K562 (cell line): Measurements from ENCODE around the gene ADRA1B. TPM values are rescaled to one million over a fixed set of nuclear protein-coding genes. Genes with fewer than 3 reads are reported as not detected.
"Not testable (repeated sequence)": the region's sequence is repeated elsewhere in the genome, so short reads cannot be mapped to it uniquely, and the experiment has no call there.

ENCODE experiments used
- ATAC-seq: fragments of 200-7000 bp; cut with Tn5 transposase; 3 replicates; pipeline ENCODE4 v1.9.1; 2020; ENCODE audit warnings: moderate library complexity
- BruUV-seq: library from RNA; stranded (reverse); fragments of 400-500 nt; replicated peaks from 2 replicates; lab custom pipeline; 2021; lab: Mats Ljungman, UMichigan
- CTCF ChIA-PET: fragments of 300-600 bp; formaldehyde crosslinking; extraction: SDS; loops from one replicate; lab custom pipeline; 2021; ENCODE audit warnings: low intra/inter-chr PET ratio; lab: Yijun Ruan, JAX
- POLR2A ChIA-PET: fragments of 300-600, 350-650 bp; sonication (Branson Sonifier 250); formaldehyde crosslinking; extraction: SDS; loops from one replicate; lab custom pipeline; 2021; ENCODE audit warnings: antibody characterized with exemption, inconsistent platforms; lab: Yijun Ruan, JAX
- DNase-seq, 4 experiments: peaks; one replicate each; pipeline versions ENCODE4 v3.0.0 to v3.0.0-alpha.2; 2011 to 2018; ENCODE audit warnings: low spot score in 3 of 4, mixed read lengths in 3 of 4; ENCODE audit errors: extremely low read depth in 1 of 4
- FAIRE-seq: peaks from 2 replicates; lab custom pipeline; 2011; peaks lifted over from hg19 to GRCh38; lab: Jason Lieb, UNC
- H2AFZ ChIP-seq: 2 replicates; pipeline ENCODE4 v1.6.0; 2011; ENCODE audit warnings: low read depth, low read length, control low read depth, inconsistent platforms
- H3K27ac ChIP-seq: fragments of 200-600 bp; 3 replicates; pipeline ENCODE4 v1.8.0; 2011; ENCODE audit warnings: low read depth, mild to moderate bottlenecking, control low read depth, inconsistent platforms, low read length, moderate library complexity, mixed read lengths; ENCODE audit errors: extremely low read depth
- H3K27me3 ChIP-seq, 2 experiments: fragments of 300-600 bp in 1 of 2; 2 replicates in 1 of 2; 3 replicates in 1 of 2; pipeline versions ENCODE4 v1.6.0 to v1.8.0; 2011; ENCODE audit warnings: inconsistent platforms in 2 of 2, low read length in 2 of 2, mild to moderate bottlenecking in 1 of 2, mixed read lengths in 1 of 2, moderate library complexity in 1 of 2; ENCODE audit not compliant: control insufficient read depth in 2 of 2, insufficient read depth in 2 of 2
- H3K36me3 ChIP-seq: fragments of 300-600 bp; 3 replicates; pipeline ENCODE4 v1.8.0; 2011; ENCODE audit warnings: mild to moderate bottlenecking, low read length, inconsistent platforms; ENCODE audit not compliant: control insufficient read depth, insufficient read depth
- H3K4me1 ChIP-seq, 2 experiments: fragments of 200-600 bp in 1 of 2; replicated peaks in 1 of 2; 2 replicates in 1 of 2; 3 replicates in 1 of 2; pipeline versions ENCODE4 v1.5.1 to v1.8.0; 2011; ENCODE audit warnings: inconsistent platforms in 2 of 2, low read length in 2 of 2, mild to moderate bottlenecking in 1 of 2, mixed read lengths in 1 of 2, moderate library complexity in 1 of 2; ENCODE audit not compliant: control insufficient read depth in 2 of 2, insufficient read depth in 2 of 2
- H3K4me2 ChIP-seq: 2 replicates; pipeline ENCODE4 v1.6.1; 2011; ENCODE audit warnings: low read length, control low read depth, inconsistent platforms, mixed read lengths; ENCODE audit not compliant: insufficient read depth
- H3K4me3 ChIP-seq: fragments of 200-600 bp; sonication (generic), shearing (Covaris generic); 2 replicates; pipeline ENCODE4 v1.5.1; 2016; ENCODE audit warnings: control low read depth, inconsistent platforms
- H3K79me2 ChIP-seq: fragments of 200-600 bp; 3 replicates; pipeline ENCODE4 v1.8.0; 2011; ENCODE audit warnings: low read length, inconsistent platforms; ENCODE audit not compliant: control insufficient read depth, insufficient read depth
- H3K9ac ChIP-seq, 2 experiments: 2 replicates each; pipeline versions ENCODE4 v1.6.0 to v1.6.1; 2011; ENCODE audit warnings: low read depth in 2 of 2, low read length in 2 of 2, control low read depth in 1 of 2, inconsistent platforms in 1 of 2, mild to moderate bottlenecking in 1 of 2, mixed read lengths in 1 of 2; ENCODE audit not compliant: insufficient read depth in 1 of 2
- H3K9me1 ChIP-seq: one replicate; pipeline ENCODE4 v1.6.0; 2011; ENCODE audit warnings: inconsistent platforms, mild to moderate bottlenecking, low read length, moderate library complexity; ENCODE audit not compliant: control insufficient read depth, insufficient read depth
- H3K9me3 ChIP-seq: replicated peaks from 2 replicates; pipeline ENCODE4 v1.5.1; 2011; ENCODE audit warnings: low read depth, low read length, inconsistent platforms; ENCODE audit not compliant: control insufficient read depth, insufficient read depth
- H4K20me1 ChIP-seq: replicated peaks from 2 replicates; pipeline ENCODE4 v1.6.1; 2011; ENCODE audit warnings: low read length, inconsistent platforms, mixed read lengths; ENCODE audit not compliant: control insufficient read depth, insufficient read depth
- BCL6 ChIP-seq: fragments of 250-450 bp; sonication (Bioruptor Pico); IDR thresholded peaks from 2 replicates; pipeline ENCODE4 v1.4.0; 2020
- BHLHE40 ChIP-seq: IDR thresholded peaks from 2 replicates; pipeline ENCODE4 v1.6.1; 2011; ENCODE audit warnings: low read length, improper control_type of control experiment
- CSDE1 ChIP-seq, 2 experiments: fragments of 450-650 bp; IDR thresholded peaks; 2 replicates each; pipeline ENCODE4 v1.6.1; 2016; ENCODE audit warnings: mild to moderate bottlenecking in 1 of 2
- DIDO1 ChIP-seq: fragments of 450-650 bp; IDR thresholded peaks from 2 replicates; pipeline ENCODE4 v1.6.1; 2016; ENCODE audit warnings: low read depth, missing biosample characterization, missing genetic modification characterization
- FUS ChIP-seq: fragments of 200-400 bp; formaldehyde crosslinking; optimal IDR thresholded peaks from 2 replicates; pipeline ENCODE3; 2017; ENCODE audit warnings: low read depth, low read length
- GABPB1 ChIP-seq: sonication (generic); formaldehyde crosslinking; IDR thresholded peaks from 2 replicates; pipeline ENCODE4 v1.8.0; 2022; ENCODE audit warnings: mild to moderate bottlenecking, missing genetic modification reagents
- GTF2A2 ChIP-seq: IDR thresholded peaks from 2 replicates; pipeline ENCODE4 v1.6.1; 2016; ENCODE audit warnings: mild to moderate bottlenecking, missing genetic modification characterization, missing compliant biosample characterization
- HDAC2 ChIP-seq: fragments of 450-650 bp; IDR thresholded peaks from 2 replicates; pipeline ENCODE4 v1.6.1; 2016; ENCODE audit warnings: mild to moderate bottlenecking
- KLF13 ChIP-seq: fragments of 450-650 bp; IDR thresholded peaks from 2 replicates; pipeline ENCODE4 v1.6.1; 2016; ENCODE audit warnings: missing genetic modification characterization, low read depth, mild to moderate bottlenecking, missing compliant biosample characterization, moderate library complexity, borderline replicate concordance
- MXD1 ChIP-seq: fragments of 250-450 bp; sonication (Bioruptor Pico); IDR thresholded peaks from 2 replicates; pipeline ENCODE4 v1.8.0; 2021; ENCODE audit warnings: borderline replicate concordance, mild to moderate bottlenecking, moderate library complexity; ENCODE audit not compliant: poor library complexity, severe bottlenecking
- NKRF ChIP-seq: fragments of 450-650 bp; IDR thresholded peaks from 2 replicates; pipeline ENCODE4 v1.6.1; 2016; ENCODE audit warnings: borderline replicate concordance
- RAD51 ChIP-seq: fragments of 450-650 bp; IDR thresholded peaks from 2 replicates; pipeline ENCODE4 v1.7.1; 2016; ENCODE audit warnings: low read depth, mild to moderate bottlenecking, borderline replicate concordance
- SREBF1 ChIP-seq: fragments of 150-350 bp; IDR thresholded peaks from 2 replicates; pipeline ENCODE4 v1.6.1; 2014; ENCODE audit warnings: antibody characterized with exemption, low read depth, low read length, borderline replicate concordance
- ZC3H4 ChIP-seq: sonication (generic); formaldehyde crosslinking; IDR thresholded peaks from 2 replicates; pipeline ENCODE4 v1.9.0; 2021; ENCODE audit warnings: missing genetic modification reagents, borderline replicate concordance
- ZFP30 ChIP-seq: fragments of 250-450 bp; sonication (Bioruptor Pico); IDR thresholded peaks from 2 replicates; pipeline ENCODE4 v1.8.0; 2022; ENCODE audit warnings: moderate library complexity, mild to moderate bottlenecking, inconsistent platforms, borderline replicate concordance
- ZNF77 ChIP-seq: fragments of 250-450 bp; sonication (Bioruptor Pico); IDR thresholded peaks from 2 replicates; pipeline ENCODE4 v1.5.0; 2020
- WGBS: fragments of 100-300 bp; shearing (Covaris generic); methylation state at CpG from one replicate; pipeline ENCODE4 v1.1.6; 2016; ENCODE audit warnings: low coverage, mixed read lengths; ENCODE audit not compliant: insufficient coverage; ENCODE audit errors: missing lambda C conversion rate; 5-methylcytosine and 5-hydroxymethylcytosine counted together
- in situ Hi-C: fragments of 300-500 bp; cut with MboI; formaldehyde crosslinking; loops from 4 replicates; pipeline ENCODE4 v1.15.0; 2018; ENCODE audit warnings: inconsistent platforms, mixed read lengths
- intact Hi-C: fragments of 100-400 bp; cut with micrococcal nuclease; formaldehyde crosslinking; loops from 2 replicates; pipeline ENCODE4 v1.14.2; 2022
- polyA plus RNA-seq, 8 experiments: library from polyadenylated mRNA; depleted of rRNA in 4 of 8; stranded (reverse) in 5 of 8; unstranded in 3 of 8; fragments of >200 nt; fragmentation: Nextera tagmentation in 2 of 8; fragmentation: Illumina TruSeq in 1 of 8; extraction: Ambion mirVana in 2 of 8; extraction: Trizol in 1 of 8; gene quantifications; 2 replicates each; pipeline versions ENCODE4 v1.2.1 to v1.2.3, GENCODE V29; 2011 to 2014; ENCODE audit warnings: inconsistent platforms in 1 of 8, missing spikeins in 1 of 8
- total RNA-seq, 7 experiments: library from RNA; depleted of rRNA in 6 of 7; stranded (reverse); fragments of >200 nt in 6 of 7; fragmentation: Illumina TruSeq in 2 of 7; extraction: Trizol in 2 of 7; gene quantifications; 2 replicates each; pipeline versions ENCODE4 v1.2.1 to v1.2.3, GENCODE V29; 2011 to 2021; ENCODE audit warnings: low replicate concordance in 1 of 7

ADRA1B gene
- total and polyA plus RNA-seq, 9 of the 15 experiments (the other 6 are each of a cell fraction or from before 2014, with no cell fraction given): not detected

- peaks cover 4 to 18% of the 10 kb centered on the region in 2 experiments; a peak in 3 of 5 replicates for H3K27me3 ChIP-seq
- H3K4me2 ChIP-seq, H3K9ac ChIP-seq, H3K36me3 ChIP-seq, H4K20me1 ChIP-seq, H3K79me2 ChIP-seq, DNase-seq, ATAC-seq, H3K4me3 ChIP-seq, H3K9me1 ChIP-seq, H3K4me1 ChIP-seq, POLR2A ChIA-PET, in situ Hi-C loops, H3K27ac ChIP-seq, FAIRE-seq, BruUV-seq, H2AFZ ChIP-seq, H3K9me3 ChIP-seq: not testable (repeated sequence)
- CTCF ChIA-PET: interaction anchor here (0.7 kb wide), 1 partner anchor 35 kb away, joined by 3 read pairs; no protein-coding TSS in a partner anchor
- 6% methylated on average over 4 of the region's 4 CpGs for WGBS
- intact Hi-C loops: loop anchor here (1.0 kb wide), 1 partner anchor 521 kb away; no protein-coding TSS in a partner anchor
These were observed 49.5 kb downstream of the ADRA1B start for GRCh38 chr5:159965838-159966128.

- Histone ChIP-seq H3K4me2 (no peak overlapping the region), H3K9me3 (no peaks in the 10 kb centered on the region), H2AFZ (no peak overlapping the region), H3K27me3 (peaks cover 22 to 30% of the 10 kb centered on the region in 2 experiments; a peak in 4 of 5 replicates), H3K4me3 (no peak overlapping the region), H3K27ac (no peak overlapping the region), H3K9ac (no peak overlapping the region), H3K79me2 (no peaks in the 10 kb centered on the region), H4K20me1 (no peaks in the 10 kb centered on the region), H3K36me3 (no peaks in the 10 kb centered on the region), H3K9me1 (no peaks in the 10 kb centered on the region), H3K4me1 (peaks cover 0 to 3% of the 10 kb centered on the region in 2 experiments; a peak in 1 of 5 replicates)
- intact Hi-C loops: no loop called here
- ChIA-PET CTCF (no interaction called here), POLR2A (interaction anchor here (1.0 kb wide), 1 partner anchor 102 kb away, joined by 3 read pairs; no protein-coding TSS in a partner anchor)
- in situ Hi-C loops: loop anchor here (10.0 kb wide), 1 partner anchor 525 kb away; no protein-coding TSS in a partner anchor
- FAIRE-seq: no peak
- DNase-seq: no peak
- BruUV-seq: no TSS peak
- no peak for ATAC-seq
- TF ChIP-seq MXD1 (CRISPR knock-in tag) (no peak), ZFP30 (no peak), HDAC2 (no peak), SREBF1 (no peak), BHLHE40 (no peak), FUS (no peak), ZNF77 (no peak), CSDE1 (IDR thresholded peaks at IDR 0.05) (no peak), NKRF (no peak), GABPB1 (CRISPR knock-in tag) (no peak), DIDO1 (tag) (no peak), RAD51 (no peak), ZC3H4 (CRISPR knock-in tag) (no peak), KLF13 (tag) (no peak), BCL6 (CRISPR knock-in tag) (no peak), GTF2A2 (tag) (no peak)
These were observed 53.7 kb downstream of the ADRA1B start for GRCh38 chr5:159969966-159970365.
